GM19328 (cell line): ENCODE data around the gene NFIB.

Experiments
- ATAC-seq: cut with Tn5 transposase; IDR thresholded peaks from one replicate; pipeline ENCODE4 v1.9.1; 2021; ENCODE audit warnings: mild to moderate bottlenecking, moderate library complexity; ENCODE audit not compliant: unreplicated experiment

NFIB gene

DNA sequence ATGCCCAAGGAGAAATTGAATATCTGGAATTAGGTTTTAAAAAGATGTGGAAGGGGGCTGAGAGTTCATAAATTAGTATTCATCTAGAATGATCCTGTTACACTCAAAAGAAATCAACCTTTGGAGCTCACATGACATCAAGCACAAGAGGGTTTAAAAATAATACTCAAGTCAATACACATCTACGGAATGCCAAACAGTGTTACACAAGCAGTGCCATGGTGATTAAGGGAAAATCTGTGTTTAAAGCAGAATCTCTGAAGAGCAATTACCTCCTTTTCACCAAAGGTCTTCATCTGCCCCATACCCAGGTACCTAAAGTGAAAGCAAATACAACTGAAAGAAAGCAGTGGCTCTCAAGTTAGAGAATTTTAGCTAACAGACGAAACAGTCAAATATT is 261.6 kb downstream of the NFIB start:
- no peak for ATAC-seq

GRCh38 chr9:14051419-14051818 is 262.5 kb downstream of the NFIB start:
- no peak for ATAC-seq

GRCh38 chr9:14043483-14043882 is 270.5 kb downstream of the NFIB start:
- no peak for ATAC-seq

- ATAC-seq, result no peak
Measured at GRCh38 chr9:14037331-14037730, 276.6 kb downstream of the NFIB start.

GRCh38 chr9:14033067-14033466 is 280.9 kb downstream of the NFIB start:
- ATAC-seq, result no peak
